Osteoblast (primary cell): ENCODE results near the gene RBM28. TPM values are rescaled to one million over a fixed set of nuclear protein-coding genes. Genes with fewer than 3 reads are reported as not detected.

Source experiments
- DNase-seq: peaks from one replicate; pipeline ENCODE4 v3.0.0; 2011; ENCODE audit warnings: low spot score, mixed read lengths; ENCODE audit not compliant: insufficient read length; ENCODE audit errors: missing footprints
- H2AFZ ChIP-seq: 2 replicates; pipeline ENCODE4 v1.6.0; 2011; ENCODE audit warnings: mild to moderate bottlenecking, low read length
- H3K27ac ChIP-seq: 2 replicates; pipeline ENCODE4 v1.5.1; 2011; ENCODE audit warnings: mild to moderate bottlenecking, low read depth, low read length, moderate library complexity
- H3K27me3 ChIP-seq: 2 replicates; pipeline ENCODE4 v1.6.0; 2012; ENCODE audit warnings: mild to moderate bottlenecking, control low read depth, inconsistent platforms, low read length, moderate library complexity; ENCODE audit not compliant: insufficient read depth
- H3K36me3 ChIP-seq: 2 replicates; pipeline ENCODE4 v1.5.1; 2011; ENCODE audit warnings: mild to moderate bottlenecking, low read length, control low read depth, moderate library complexity; ENCODE audit not compliant: insufficient read depth
- H3K4me1 ChIP-seq: 2 replicates; pipeline ENCODE4 v1.5.1; 2011; ENCODE audit warnings: mild to moderate bottlenecking, low read length, control low read depth, moderate library complexity; ENCODE audit not compliant: insufficient read depth
- H3K4me2 ChIP-seq: 2 replicates; pipeline ENCODE4 v1.6.0; 2011; ENCODE audit warnings: mild to moderate bottlenecking, low read length; ENCODE audit not compliant: insufficient read depth
- H3K4me3 ChIP-seq: fragments of 200-600 bp; sonication (generic); 3 replicates; pipeline ENCODE4 v1.5.1; 2012; ENCODE audit warnings: mild to moderate bottlenecking, low read length, inconsistent platforms; ENCODE audit not compliant: insufficient read depth
- H3K79me2 ChIP-seq: 2 replicates; pipeline ENCODE4 v1.6.0; 2012; ENCODE audit warnings: mild to moderate bottlenecking, low read length, control low read depth, inconsistent platforms; ENCODE audit not compliant: insufficient read depth
- H3K9me3 ChIP-seq: 2 replicates; pipeline ENCODE4 v1.5.1; 2011; ENCODE audit warnings: low read depth, low read length, control low read depth
- H4K20me1 ChIP-seq: 2 replicates; pipeline ENCODE4 v1.6.0; 2012; ENCODE audit warnings: mild to moderate bottlenecking, low read length, control low read depth; ENCODE audit not compliant: insufficient read depth
- CTCF ChIP-seq: IDR thresholded peaks from 2 replicates; pipeline ENCODE4 v1.5.1; 2011; ENCODE audit warnings: mild to moderate bottlenecking, low read depth, low read length, moderate library complexity; ENCODE audit errors: extremely low read depth
- total RNA-seq: library from RNA; depleted of rRNA; stranded (reverse); fragments of >200 nt; gene quantifications from 2 replicates; pipeline ENCODE4 v1.2.3, GENCODE V29; 2012

RBM28 gene
- total RNA-seq, 1 donor: 16.6 TPM

- Histone ChIP-seq H3K27me3 (no peaks in the 10 kb centered on the region), H3K4me2 (no peak overlapping the region), H3K36me3 (no peaks in the 10 kb centered on the region), H3K4me1 (no peaks in the 10 kb centered on the region), H3K79me2 (no peaks in the 10 kb centered on the region), H3K4me3 (no peak overlapping the region), H2AFZ (no peak overlapping the region), H3K27ac (no peak overlapping the region), H3K9me3 (no peaks in the 10 kb centered on the region), H4K20me1 (no peaks in the 10 kb centered on the region)
- DNase-seq: no peak
- TF ChIP-seq CTCF: no peak
Measured at GRCh38 chr7:128278366-128278765, 65.3 kb downstream of the RBM28 start.

GRCh38 chr7:128275681-128276080, 68.0 kb downstream of the RBM28 start:
- no peak for DNase-seq
- no peak for TF ChIP-seq CTCF
- H3K4me2 ChIP-seq: no peak overlapping the region
- H3K79me2 ChIP-seq: no peaks in the 10 kb centered on the region
- H3K36me3 ChIP-seq: no peaks in the 10 kb centered on the region
- H3K27me3 ChIP-seq: peaks cover 2% of the 10 kb centered on the region
- no peak overlapping the region for H3K27ac ChIP-seq
- H2AFZ ChIP-seq: no peak overlapping the region
- no peak overlapping the region for H3K4me3 ChIP-seq
- peaks cover 11% of the 10 kb centered on the region for H3K4me1 ChIP-seq
- H3K9me3 ChIP-seq: no peaks in the 10 kb centered on the region
- H4K20me1 ChIP-seq: no peaks in the 10 kb centered on the region

DNA sequence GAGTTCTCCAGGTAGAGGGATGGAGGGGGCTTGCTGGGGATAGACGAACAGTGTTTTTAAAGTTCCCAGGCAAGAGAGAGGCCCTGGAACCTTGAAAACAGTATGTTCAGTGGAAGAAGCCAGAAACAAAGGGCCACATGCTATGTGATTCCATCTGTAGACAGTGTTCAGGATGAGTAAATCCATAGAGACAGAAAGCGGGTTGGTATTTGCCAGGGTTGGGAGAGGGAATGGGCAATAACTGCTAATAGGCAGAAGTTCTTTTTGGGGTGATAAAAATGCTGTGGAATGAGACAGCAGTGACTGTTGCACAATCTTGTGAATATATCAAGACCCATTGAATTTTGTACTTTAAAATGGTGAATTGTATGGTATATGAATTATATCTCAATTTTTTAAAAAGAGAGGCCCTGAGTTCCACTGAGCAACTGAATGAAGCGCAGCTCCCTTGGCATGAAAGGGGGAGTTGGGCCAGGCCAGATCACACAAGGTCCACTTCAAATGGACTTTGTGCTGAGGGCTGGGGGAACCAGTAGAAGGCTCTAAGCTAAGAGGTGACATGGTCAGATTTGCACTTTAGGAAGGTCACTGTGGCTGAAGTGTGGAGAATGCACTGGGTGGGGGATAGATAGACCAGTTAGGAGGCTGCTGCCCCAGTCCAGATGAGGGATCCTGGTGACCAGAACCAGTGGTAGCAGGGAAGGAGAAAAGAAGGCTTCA, 68.7 kb downstream of the RBM28 start:
- no peak overlapping the region for H3K27ac ChIP-seq
- no peak overlapping the region for H3K4me3 ChIP-seq
- H3K79me2 ChIP-seq: no peaks in the 10 kb centered on the region
- H4K20me1 ChIP-seq: no peaks in the 10 kb centered on the region
- H3K4me2 ChIP-seq: no peak overlapping the region
- H2AFZ ChIP-seq: no peak overlapping the region
- no peak for DNase-seq
- H3K27me3 ChIP-seq: peaks cover 2% of the 10 kb centered on the region
- TF ChIP-seq CTCF: no peak
- no peaks in the 10 kb centered on the region for H3K36me3 ChIP-seq
- no peaks in the 10 kb centered on the region for H3K9me3 ChIP-seq
- peaks cover 11% of the 10 kb centered on the region for H3K4me1 ChIP-seq

DNA sequence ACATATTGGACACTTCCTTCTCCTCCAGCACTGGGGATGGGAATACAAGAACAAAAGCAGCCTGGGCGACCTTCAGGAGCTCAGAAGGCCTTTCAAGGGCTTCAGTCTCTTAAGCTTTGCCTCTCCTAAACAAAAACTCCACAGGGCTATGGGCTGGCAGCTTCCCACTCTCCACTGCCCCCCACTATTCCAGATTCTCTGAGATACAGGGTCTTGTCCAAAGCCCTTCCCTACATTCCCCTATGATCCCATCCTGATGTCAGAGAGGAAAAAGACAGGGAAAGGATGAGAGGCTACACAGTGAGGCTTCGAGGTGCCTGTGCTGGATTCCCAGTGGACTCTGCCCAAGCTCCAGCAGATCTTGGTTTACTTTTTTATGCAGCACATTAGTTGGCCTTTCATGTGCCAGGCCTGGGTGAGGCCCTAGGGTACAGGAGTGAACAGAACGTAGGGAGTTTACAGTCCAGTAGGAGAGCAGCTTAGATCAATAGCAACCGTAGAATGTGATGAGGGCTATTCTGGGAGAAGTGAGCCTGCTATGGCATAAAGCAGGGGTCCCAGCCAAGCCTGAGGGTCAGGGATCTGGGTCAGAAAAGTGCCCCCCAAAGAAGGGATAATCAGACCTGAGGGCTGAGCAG, 69.3 kb downstream of the RBM28 start:
- H3K9me3 ChIP-seq: no peaks in the 10 kb centered on the region
- H3K27ac ChIP-seq: no peak overlapping the region
- peaks cover 2% of the 10 kb centered on the region for H3K27me3 ChIP-seq
- no peak overlapping the region for H2AFZ ChIP-seq
- no peak for TF ChIP-seq CTCF
- no peak overlapping the region for H3K4me3 ChIP-seq
- no peak for DNase-seq
- no peak overlapping the region for H3K4me2 ChIP-seq
- no peaks in the 10 kb centered on the region for H3K79me2 ChIP-seq
- no peaks in the 10 kb centered on the region for H4K20me1 ChIP-seq
- H3K4me1 ChIP-seq: peaks cover 11% of the 10 kb centered on the region
- no peaks in the 10 kb centered on the region for H3K36me3 ChIP-seq
